A673 (cell line): ENCODE results near the gene SART3.

Experiments used
- CTCF ChIP-seq: fragments of 300-800, 200-600 bp; sonication (generic); conservative IDR thresholded peaks from 2 replicates; pipeline ENCODE4 v1.5.1; 2017; ENCODE audit warnings: low read depth, mild to moderate bottlenecking, antibody characterized with exemption, low read length, moderate library complexity, mixed read lengths
- EZH2 ChIP-seq: fragments of 200-600 bp; sonication (generic); IDR thresholded peaks from 2 replicates; pipeline ENCODE4 v1.6.1; 2017; ENCODE audit warnings: borderline replicate concordance, low read depth, mild to moderate bottlenecking, mixed read lengths, antibody characterized with exemption, low read length; ENCODE audit not compliant: poor library complexity, severe bottlenecking

- TF ChIP-seq CTCF = no peak
- TF ChIP-seq EZH2 = no peak
Observed at GRCh38 chr12:108576660-108577234, 15.8 kb upstream of the SART3 start.
